Activated naive CD4-positive, alpha-beta T cell treated with anti-CD3 and anti-CD28 coated beads, Interleukin-2, amount 10 ng/mL, durations not matched to agents 5 hours and 36 hours (primary cell): ENCODE data around the gene MINDY3. TPM values are rescaled to one million over a fixed set of nuclear protein-coding genes. Genes with fewer than 3 reads are reported as not detected.

ENCODE experiments used
- total RNA-seq, 2 experiments: library from RNA; stranded (reverse); gene quantifications; one replicate each; pipeline ENCODE4 v1.2.3, GENCODE V29; 2021

The MINDY3 gene
- 10 to 100 TPM; 20.9 to 21.6 TPM for total RNA-seq

DNA sequence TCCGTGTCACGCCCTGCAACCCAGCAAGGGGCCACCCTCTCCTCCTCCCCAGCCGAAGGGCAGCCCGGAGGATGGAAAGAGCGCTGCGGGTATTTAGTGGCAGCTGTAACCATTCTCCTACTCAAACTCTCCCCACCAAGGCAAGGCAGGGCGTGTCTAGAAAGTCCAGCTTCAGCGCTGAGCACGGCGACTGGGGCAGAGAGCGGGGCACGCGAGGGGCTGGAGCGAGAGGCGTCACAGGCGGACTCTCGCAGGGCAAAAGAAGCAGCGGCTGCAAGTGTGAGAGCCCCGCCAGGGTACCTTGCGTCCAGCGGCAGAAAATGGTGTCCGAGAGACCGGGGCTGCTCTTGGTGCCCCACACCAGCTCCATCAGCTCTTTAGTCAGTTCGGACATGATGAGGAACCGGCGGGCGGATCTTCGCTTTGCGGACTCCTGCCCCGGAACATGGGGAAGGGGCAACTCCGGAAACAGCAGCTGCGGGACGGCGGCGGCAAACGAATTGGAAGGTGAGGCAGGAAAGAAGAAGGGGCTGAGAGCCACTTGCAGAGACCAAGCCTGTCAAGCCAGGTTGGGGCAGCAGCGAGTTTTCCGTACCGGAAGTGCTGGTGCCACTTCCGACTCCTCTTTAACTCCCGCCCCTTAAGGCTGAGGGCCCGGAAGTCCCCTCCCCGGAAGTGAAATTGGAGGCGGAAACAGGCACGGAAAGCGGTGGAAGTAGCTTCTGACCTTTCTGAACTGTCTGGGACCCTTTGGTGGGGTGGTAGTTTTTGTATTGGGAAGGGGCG, at the start of gene MINDY3:
MINDY3 (minus strand) TSS at position 602 of the 786 bp plus-strand sequence; CDS start at position 394, 208 bp downstream.

Other genes with a start within 250 kb of the MINDY3 start
- gene ITGA8, start 140.6 kb downstream of the MINDY3 start, total RNA-seq, result not detected